K562 (cell line): ENCODE measurements around the gene ZNF384. TPM values are rescaled to one million over a fixed set of nuclear protein-coding genes. Genes with fewer than 3 reads are reported as not detected.

Experiments
- ADNP ChIP-seq: fragments of 200-800 bp; sonication (Bioruptor generic); IDR thresholded peaks from 2 replicates; pipeline ENCODE4 v1.6.1; 2016; ENCODE audit warnings: missing genetic modification characterization, missing compliant biosample characterization
- ARNT ChIP-seq, 2 experiments: fragments of 450-650 bp; IDR thresholded peaks; 2 replicates each; pipeline ENCODE4 v1.6.1; 2016; ENCODE audit warnings: mild to moderate bottlenecking in 1 of 2
- BHLHE40 ChIP-seq: IDR thresholded peaks from 2 replicates; pipeline ENCODE4 v1.6.1; 2011; ENCODE audit warnings: low read length, improper control_type of control experiment
- CBFA2T2 ChIP-seq: fragments of 450-650 bp; conservative IDR thresholded peaks from 2 replicates; pipeline ENCODE4 v1.6.1; 2017; ENCODE audit warnings: mild to moderate bottlenecking
- COPS2 ChIP-seq: fragments of 450-650 bp; conservative IDR thresholded peaks from 2 replicates; pipeline ENCODE4 v1.6.1; 2016; ENCODE audit warnings: mild to moderate bottlenecking, moderate library complexity
- E2F1 ChIP-seq: sonication (generic); formaldehyde crosslinking; IDR thresholded peaks from 2 replicates; pipeline ENCODE4 v1.8.1; 2023; ENCODE audit warnings: mild to moderate bottlenecking, missing genetic modification reagents, moderate library complexity
- EP400 ChIP-seq: fragments of 450-650 bp; IDR thresholded peaks from 2 replicates; pipeline ENCODE4 v1.6.1; 2017; ENCODE audit warnings: antibody characterized with exemption, mild to moderate bottlenecking, moderate library complexity
- ETV5 ChIP-seq: sonication (generic); formaldehyde crosslinking; IDR thresholded peaks from 2 replicates; pipeline ENCODE4 v1.4.0; 2020; ENCODE audit warnings: low read depth, mild to moderate bottlenecking, missing genetic modification reagents
- GTF2E2 ChIP-seq: fragments of 200-800 bp; sonication (Bioruptor generic); IDR thresholded peaks from 2 replicates; pipeline ENCODE4 v1.6.1; 2016; ENCODE audit warnings: missing genetic modification characterization, missing compliant biosample characterization
- HDAC3 ChIP-seq: fragments of 450-650 bp; IDR thresholded peaks from 2 replicates; pipeline ENCODE4 v1.6.1; 2018; ENCODE audit warnings: borderline replicate concordance, mild to moderate bottlenecking, moderate library complexity; ENCODE audit not compliant: partially characterized antibody
- JUND ChIP-seq, 2 experiments: IDR thresholded peaks; 2 replicates in 1 of 2; 3 replicates in 1 of 2; pipeline ENCODE4 v1.6.1; 2011; ENCODE audit warnings: borderline replicate concordance in 2 of 2, low read depth in 2 of 2, low read length in 2 of 2, improper control_type of control experiment in 1 of 2, missing biosample characterization in 1 of 2, missing genetic modification characterization in 1 of 2, missing genetic modification reagents in 1 of 2
- MYNN ChIP-seq, 2 experiments: sonication (generic); formaldehyde crosslinking in 1 of 2; IDR thresholded peaks; 2 replicates each; pipeline versions ENCODE4 v1.5.0 to v1.6.1; 2016 to 2020; ENCODE audit warnings: antibody characterized with exemption in 1 of 2, missing genetic modification reagents in 1 of 2
- NCOR1 ChIP-seq: fragments of 450-650 bp; IDR thresholded peaks from 2 replicates; pipeline ENCODE4 v1.6.1; 2016; ENCODE audit warnings: mild to moderate bottlenecking, moderate library complexity
- RBM22 ChIP-seq: fragments of 200-400 bp; formaldehyde crosslinking; IDR thresholded peaks from 2 replicates; pipeline ENCODE4 v1.6.1; 2018; ENCODE audit warnings: low read length, low read depth; ENCODE audit not compliant: poor library complexity, severe bottlenecking
- SAP30 ChIP-seq: fragments of 200-600 bp; sonication (generic); IDR thresholded peaks from 2 replicates; pipeline ENCODE4 v1.6.1; 2012; ENCODE audit warnings: borderline replicate concordance, low read depth, mild to moderate bottlenecking, moderate library complexity, low read length, control low read depth, inconsistent platforms; ENCODE audit not compliant: insufficient read depth, poor library complexity, severe bottlenecking
- SMAD1 ChIP-seq: fragments of 150-350 bp; IDR thresholded peaks from 2 replicates; pipeline ENCODE4 v1.6.1; 2014; ENCODE audit warnings: low read length, low read depth; ENCODE audit not compliant: partially characterized antibody
- SMAD4 ChIP-seq: fragments of 250-450 bp; sonication (Bioruptor Pico); conservative IDR thresholded peaks from 2 replicates; pipeline ENCODE4 v1.8.0; 2021; ENCODE audit warnings: inconsistent platforms, mild to moderate bottlenecking, moderate library complexity
- SOX6 ChIP-seq: fragments of 450-650 bp; IDR thresholded peaks from 2 replicates; pipeline ENCODE4 v1.6.1; 2014; ENCODE audit warnings: mild to moderate bottlenecking
- TARDBP ChIP-seq: fragments of 450-650 bp; IDR thresholded peaks from 2 replicates; pipeline ENCODE4 v1.6.1; 2016
- TBL1XR1 ChIP-seq, 2 experiments: IDR thresholded peaks; 2 replicates each; pipeline ENCODE4 v1.6.1; 2012; ENCODE audit warnings: improper control_type of control experiment in 2 of 2, low read length in 2 of 2, mild to moderate bottlenecking in 1 of 2
- polyA plus RNA-seq, 8 experiments: library from polyadenylated mRNA; depleted of rRNA in 4 of 8; stranded (reverse) in 5 of 8; unstranded in 3 of 8; fragments of >200 nt; fragmentation: Nextera tagmentation in 2 of 8; fragmentation: Illumina TruSeq in 1 of 8; extraction: Ambion mirVana in 2 of 8; extraction: Trizol in 1 of 8; gene quantifications; 2 replicates each; pipeline versions ENCODE4 v1.2.1 to v1.2.3, GENCODE V29; 2011 to 2014; ENCODE audit warnings: inconsistent platforms in 1 of 8, missing spikeins in 1 of 8
- total RNA-seq, 7 experiments: library from RNA; depleted of rRNA in 6 of 7; stranded (reverse); fragments of >200 nt in 6 of 7; fragmentation: Illumina TruSeq in 2 of 7; extraction: Trizol in 2 of 7; gene quantifications; 2 replicates each; pipeline versions ENCODE4 v1.2.1 to v1.2.3, GENCODE V29; 2011 to 2021; ENCODE audit warnings: low replicate concordance in 1 of 7
- TF ChIP-seq, protein P1 (sequence below): sonication (generic); formaldehyde crosslinking; IDR thresholded peaks from 2 replicates; pipeline ENCODE4 v1.8.0; 2022; ENCODE audit warnings: missing genetic modification reagents, mild to moderate bottlenecking, moderate library complexity, borderline replicate concordance
- TF ChIP-seq, protein P2 (sequence below): fragments of 450-650 bp; formaldehyde crosslinking; IDR thresholded peaks from 2 replicates; pipeline ENCODE4 v1.4.0; 2022; ENCODE audit warnings: missing genetic modification characterization
- TF ChIP-seq, protein P3 (sequence below): fragments of 450-650 bp; formaldehyde crosslinking; IDR thresholded peaks from 2 replicates; pipeline ENCODE4 v1.4.0; 2020; ENCODE audit warnings: mild to moderate bottlenecking, moderate library complexity

The ZNF384 gene
- total and polyA plus RNA-seq, 9 of the 15 experiments (the other 6 are each of a cell fraction or from before 2014, with no cell fraction given), result 0.36 to 64.8 (median 21.3) TPM

DNA sequence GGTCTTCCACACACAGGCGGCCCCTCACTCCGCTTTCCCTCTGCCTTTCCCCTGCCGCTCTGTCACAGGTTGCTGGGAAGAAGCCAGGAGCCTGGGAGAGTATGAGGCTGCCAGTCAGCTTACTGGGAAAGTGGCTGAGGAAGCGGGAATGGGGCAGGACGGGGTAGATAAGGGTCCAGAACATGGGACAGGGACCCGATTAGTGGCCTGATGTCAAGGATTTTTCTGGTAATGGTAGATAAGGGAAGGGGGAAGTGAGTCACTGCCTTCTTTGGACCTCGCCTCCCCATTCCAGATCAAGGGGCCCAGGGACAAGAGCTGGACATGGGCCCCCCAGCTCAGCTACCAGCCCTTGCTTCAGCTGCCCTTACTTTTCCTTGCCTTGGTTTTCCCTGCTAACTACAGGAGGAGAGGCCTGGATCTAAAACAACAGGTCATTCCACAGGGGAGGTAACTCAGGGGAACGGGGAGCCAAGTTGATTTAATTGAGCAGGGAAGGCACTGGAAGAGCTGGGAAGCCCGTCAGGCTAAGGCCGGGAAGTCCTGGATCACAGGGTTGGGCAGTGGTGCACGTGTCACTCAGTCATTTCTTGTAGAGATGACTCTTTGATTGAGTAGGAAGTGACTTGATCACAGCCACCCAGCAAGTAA, 49.9 kb downstream of the ZNF384 start (continued):
- TF ChIP-seq, protein P1, sequence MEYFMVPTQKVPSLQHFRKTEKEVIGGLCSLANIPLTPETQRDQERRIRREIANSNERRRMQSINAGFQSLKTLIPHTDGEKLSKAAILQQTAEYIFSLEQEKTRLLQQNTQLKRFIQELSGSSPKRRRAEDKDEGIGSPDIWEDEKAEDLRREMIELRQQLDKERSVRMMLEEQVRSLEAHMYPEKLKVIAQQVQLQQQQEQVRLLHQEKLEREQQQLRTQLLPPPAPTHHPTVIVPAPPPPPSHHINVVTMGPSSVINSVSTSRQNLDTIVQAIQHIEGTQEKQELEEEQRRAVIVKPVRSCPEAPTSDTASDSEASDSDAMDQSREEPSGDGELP (CRISPR knock-in tag), result peak; percentile 39; the same call in 1 of the 2 replicates
- TF ChIP-seq E2F1 (CRISPR knock-in tag) (0 out of 2 replicates have a peak, but pooled peaks have one; percentile 21), CBFA2T2 (peak; percentile 93), ETV5 (peak; percentile 94), SMAD1 (peak; percentile 69), JUND (IDR thresholded peaks at IDR 0.05; ENCODE audit: borderline replicate concordance, low read depth, low read length) (peak; percentile 96), JUND (tag; IDR thresholded peaks at IDR 0.05; ENCODE audit: borderline replicate concordance, low read depth, low read length) (peak; percentile 91; the same call in 2 of the 3 replicates), COPS2 (no peak), GTF2E2 (tag) (peak; percentile 51; the same call in 1 of the 2 replicates), RBM22 (no peak), ARNT (IDR thresholded peaks at IDR 0.05) (peak; percentile 65 to 82; a peak in 2 of 4 replicates), MYNN (IDR thresholded peaks at IDR 0.05) (0 out of 2 replicates have a peak, but pooled peaks have one; percentile 26), MYNN (CRISPR knock-in tag; IDR thresholded peaks at IDR 0.05) (no peak), TARDBP (peak; percentile 80; the same call in 1 of the 2 replicates), HDAC3 (peak; percentile 36), SAP30 (no peak), NCOR1 (peak; percentile 92), TBL1XR1 (IDR thresholded peaks at IDR 0.05; ENCODE audit: low read length in 2 of 2) (peak; percentile 22 to 54; a peak in 1 of 4 replicates), SOX6 (peak; percentile 83), BHLHE40 (peak; percentile 51), ADNP (tag) (no peak), SMAD4 (CRISPR knock-in tag) (peak; percentile 76), EP400 (peak; percentile 64)
- TF ChIP-seq, protein P2, sequence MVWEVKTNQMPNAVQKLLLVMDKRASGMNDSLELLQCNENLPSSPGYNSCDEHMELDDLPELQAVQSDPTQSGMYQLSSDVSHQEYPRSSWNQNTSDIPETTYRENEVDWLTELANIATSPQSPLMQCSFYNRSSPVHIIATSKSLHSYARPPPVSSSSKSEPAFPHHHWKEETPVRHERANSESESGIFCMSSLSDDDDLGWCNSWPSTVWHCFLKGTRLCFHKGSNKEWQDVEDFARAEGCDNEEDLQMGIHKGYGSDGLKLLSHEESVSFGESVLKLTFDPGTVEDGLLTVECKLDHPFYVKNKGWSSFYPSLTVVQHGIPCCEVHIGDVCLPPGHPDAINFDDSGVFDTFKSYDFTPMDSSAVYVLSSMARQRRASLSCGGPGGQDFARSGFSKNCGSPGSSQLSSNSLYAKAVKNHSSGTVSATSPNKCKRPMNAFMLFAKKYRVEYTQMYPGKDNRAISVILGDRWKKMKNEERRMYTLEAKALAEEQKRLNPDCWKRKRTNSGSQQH (CRISPR knock-in tag), result 0 out of 2 replicates have a peak, but pooled peaks have one; percentile 2
- TF ChIP-seq, protein P3, sequence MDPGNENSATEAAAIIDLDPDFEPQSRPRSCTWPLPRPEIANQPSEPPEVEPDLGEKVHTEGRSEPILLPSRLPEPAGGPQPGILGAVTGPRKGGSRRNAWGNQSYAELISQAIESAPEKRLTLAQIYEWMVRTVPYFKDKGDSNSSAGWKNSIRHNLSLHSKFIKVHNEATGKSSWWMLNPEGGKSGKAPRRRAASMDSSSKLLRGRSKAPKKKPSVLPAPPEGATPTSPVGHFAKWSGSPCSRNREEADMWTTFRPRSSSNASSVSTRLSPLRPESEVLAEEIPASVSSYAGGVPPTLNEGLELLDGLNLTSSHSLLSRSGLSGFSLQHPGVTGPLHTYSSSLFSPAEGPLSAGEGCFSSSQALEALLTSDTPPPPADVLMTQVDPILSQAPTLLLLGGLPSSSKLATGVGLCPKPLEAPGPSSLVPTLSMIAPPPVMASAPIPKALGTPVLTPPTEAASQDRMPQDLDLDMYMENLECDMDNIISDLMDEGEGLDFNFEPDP (CRISPR knock-in tag), result no peak
